HEK293T (cell line): ENCODE measurements around the gene REXO5.

ENCODE experiments used
- CTCF ChIA-PET: fragments of 350-600 bp; formaldehyde crosslinking; extraction: SDS; loops from one replicate; lab custom pipeline; 2021; ENCODE audit warnings: antibody characterized with exemption, inconsistent platforms; lab: Yijun Ruan, JAX
- POLR2A ChIA-PET: fragments of 350-600 bp; formaldehyde crosslinking; extraction: SDS; loops from one replicate; lab custom pipeline; 2020; ENCODE audit warnings: antibody characterized with exemption, inconsistent platforms; lab: Yijun Ruan, JAX
- DNase-seq: peaks from one replicate; pipeline ENCODE4 v3.0.0; 2012; ENCODE audit warnings: mixed read lengths; ENCODE audit errors: extremely low spot score
- ARNT ChIP-seq: fragments of 450-650 bp; IDR thresholded peaks from 2 replicates; pipeline ENCODE4 v1.6.1; 2017; ENCODE audit warnings: mild to moderate bottlenecking
- BHLHE40 ChIP-seq: fragments of 450-650 bp; IDR thresholded peaks from 2 replicates; pipeline ENCODE4 v1.6.1; 2016; ENCODE audit warnings: mild to moderate bottlenecking, moderate library complexity, borderline replicate concordance
- CTBP1 ChIP-seq: fragments of 450-650 bp; IDR thresholded peaks from 2 replicates; pipeline ENCODE4 v1.6.1; 2016; ENCODE audit warnings: borderline replicate concordance
- ELF4 ChIP-seq: fragments of 450-650 bp; IDR thresholded peaks from 2 replicates; pipeline ENCODE4 v1.6.1; 2017; ENCODE audit warnings: antibody characterized with exemption
- FOXA1 ChIP-seq: fragments of 450-650 bp; IDR thresholded peaks from 2 replicates; pipeline ENCODE4 v1.6.1; 2016; ENCODE audit warnings: mild to moderate bottlenecking
- FOXK2 ChIP-seq: fragments of 450-650 bp; IDR thresholded peaks from 2 replicates; pipeline ENCODE4 v1.6.1; 2016; ENCODE audit warnings: mild to moderate bottlenecking
- FOXM1 ChIP-seq: fragments of 450-650 bp; IDR thresholded peaks from 2 replicates; pipeline ENCODE4 v1.6.1; 2017; ENCODE audit warnings: mild to moderate bottlenecking, borderline replicate concordance
- HDGF ChIP-seq: fragments of 450-650 bp; IDR thresholded peaks from 2 replicates; pipeline ENCODE4 v1.6.1; 2017; ENCODE audit warnings: antibody characterized with exemption, borderline replicate concordance
- L3MBTL2 ChIP-seq: fragments of 450-650 bp; conservative IDR thresholded peaks from 2 replicates; pipeline ENCODE4 v1.6.1; 2016; ENCODE audit warnings: mild to moderate bottlenecking
- LEF1 ChIP-seq: fragments of 450-650 bp; IDR thresholded peaks from 2 replicates; pipeline ENCODE4 v1.6.1; 2017; ENCODE audit warnings: mild to moderate bottlenecking, borderline replicate concordance
- NFRKB ChIP-seq: fragments of 450-650 bp; IDR thresholded peaks from 2 replicates; pipeline ENCODE4 v1.6.1; 2016; ENCODE audit warnings: mild to moderate bottlenecking, moderate library complexity
- SP1 ChIP-seq: fragments of 450-650 bp; IDR thresholded peaks from 2 replicates; pipeline ENCODE4 v1.6.1; 2017
- SUZ12 ChIP-seq: fragments of 450-650 bp; IDR thresholded peaks from 2 replicates; pipeline ENCODE4 v1.6.1; 2016; ENCODE audit warnings: mild to moderate bottlenecking
- TARDBP ChIP-seq: fragments of 450-650 bp; IDR thresholded peaks from 2 replicates; pipeline ENCODE4 v1.6.1; 2016
- ZNF384 ChIP-seq: fragments of 450-650 bp; IDR thresholded peaks from 2 replicates; pipeline ENCODE4 v1.6.1; 2016
- TF ChIP-seq, protein P1 (sequence below): fragments of 450-650 bp; IDR thresholded peaks from 2 replicates; pipeline ENCODE4 v1.6.1; 2016

Gene REXO5, protein sequence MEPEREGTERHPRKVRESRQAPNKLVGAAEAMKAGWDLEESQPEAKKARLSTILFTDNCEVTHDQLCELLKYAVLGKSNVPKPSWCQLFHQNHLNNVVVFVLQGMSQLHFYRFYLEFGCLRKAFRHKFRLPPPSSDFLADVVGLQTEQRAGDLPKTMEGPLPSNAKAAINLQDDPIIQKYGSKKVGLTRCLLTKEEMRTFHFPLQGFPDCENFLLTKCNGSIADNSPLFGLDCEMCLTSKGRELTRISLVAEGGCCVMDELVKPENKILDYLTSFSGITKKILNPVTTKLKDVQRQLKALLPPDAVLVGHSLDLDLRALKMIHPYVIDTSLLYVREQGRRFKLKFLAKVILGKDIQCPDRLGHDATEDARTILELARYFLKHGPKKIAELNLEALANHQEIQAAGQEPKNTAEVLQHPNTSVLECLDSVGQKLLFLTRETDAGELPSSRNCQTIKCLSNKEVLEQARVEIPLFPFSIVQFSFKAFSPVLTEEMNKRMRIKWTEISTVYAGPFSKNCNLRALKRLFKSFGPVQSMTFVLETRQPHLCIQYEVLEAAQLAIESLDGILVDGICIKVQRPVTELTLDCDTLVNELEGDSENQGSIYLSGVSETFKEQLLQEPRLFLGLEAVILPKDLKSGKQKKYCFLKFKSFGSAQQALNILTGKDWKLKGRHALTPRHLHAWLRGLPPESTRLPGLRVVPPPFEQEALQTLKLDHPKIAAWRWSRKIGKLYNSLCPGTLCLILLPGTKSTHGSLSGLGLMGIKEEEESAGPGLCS

DNA sequence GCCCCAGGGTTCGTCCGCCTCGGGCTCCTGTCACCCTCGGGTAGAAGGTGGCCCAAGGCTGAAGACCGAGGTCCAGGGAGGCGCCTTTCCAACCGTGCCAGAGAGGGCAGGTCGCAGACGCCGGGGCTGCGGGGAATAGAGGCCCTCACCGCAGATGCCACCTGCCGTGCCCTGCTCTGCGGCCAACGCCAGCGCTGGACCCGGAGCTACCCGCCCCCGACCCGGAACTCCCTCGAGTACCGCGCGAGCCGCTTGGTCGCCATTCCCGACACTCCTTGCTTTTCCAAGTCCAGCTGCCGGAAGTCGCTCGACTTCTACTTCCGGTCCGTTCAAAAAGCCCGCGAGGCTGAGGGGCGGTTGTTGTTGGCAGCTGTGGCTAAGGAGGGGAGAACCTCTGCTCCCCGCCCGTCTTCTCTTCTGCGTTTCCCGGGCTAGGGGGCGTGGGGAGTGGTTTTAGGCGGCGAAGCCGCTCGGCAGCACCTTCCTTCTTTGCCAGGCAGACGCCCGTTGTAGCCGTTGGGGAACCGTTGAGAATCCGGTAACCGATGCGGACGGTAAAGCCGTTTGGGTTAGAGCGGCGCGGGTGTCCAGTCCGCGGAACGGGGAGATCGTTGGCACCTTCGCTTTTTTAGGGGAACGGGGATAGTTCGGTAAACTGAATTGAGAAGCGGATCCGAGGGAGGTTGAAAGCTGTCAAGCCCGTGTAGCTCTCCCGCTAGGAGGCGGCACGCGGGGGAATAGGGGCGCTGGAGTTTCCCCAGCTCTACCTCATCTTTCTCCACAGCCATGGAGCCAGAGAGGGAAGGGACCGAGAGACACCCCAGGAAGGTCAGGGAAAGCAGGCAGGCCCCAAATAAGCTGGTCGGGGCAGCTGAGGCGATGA lies at the start of gene REXO5, which contains the start of gene ERI2:
REXO5 (plus strand) TSS at position 360 of the 883 bp plus-strand sequence; CDS start at position 787, 427 bp downstream.
ERI2 (minus strand) TSS at position 305 of the 883 bp plus-strand sequence; CDS start at position 263, 42 bp downstream.
- DNase-seq = peak; percentile 91
- POLR2A ChIA-PET = interaction anchor here (0.6 to 3.6 kb wide), 25 partner anchors 9 to 899 kb away, joined by 3 to 14 read pairs (median 4); partner anchors contain the start of genes DCUN1D3, LYRM1 and THUMPD1
- TF ChIP-seq ELF4 (peak; percentile 75), ZNF384 (no peak), TARDBP (no peak), CTBP1 (no peak), SP1 (no peak), NFRKB (no peak), SUZ12 (no peak), FOXA1 (no peak), LEF1 (no peak), ARNT (no peak), HDGF (no peak), L3MBTL2 (peak; percentile 63), FOXK2 (no peak), BHLHE40 (no peak), FOXM1 (no peak)
- TF ChIP-seq, protein P1, sequence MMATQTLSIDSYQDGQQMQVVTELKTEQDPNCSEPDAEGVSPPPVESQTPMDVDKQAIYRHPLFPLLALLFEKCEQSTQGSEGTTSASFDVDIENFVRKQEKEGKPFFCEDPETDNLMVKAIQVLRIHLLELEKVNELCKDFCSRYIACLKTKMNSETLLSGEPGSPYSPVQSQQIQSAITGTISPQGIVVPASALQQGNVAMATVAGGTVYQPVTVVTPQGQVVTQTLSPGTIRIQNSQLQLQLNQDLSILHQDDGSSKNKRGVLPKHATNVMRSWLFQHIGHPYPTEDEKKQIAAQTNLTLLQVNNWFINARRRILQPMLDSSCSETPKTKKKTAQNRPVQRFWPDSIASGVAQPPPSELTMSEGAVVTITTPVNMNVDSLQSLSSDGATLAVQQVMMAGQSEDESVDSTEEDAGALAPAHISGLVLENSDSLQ = peak; percentile 58
- CTCF ChIA-PET = interaction anchor here (0.6 to 1.3 kb wide), 3 partner anchors 268 to 1042 kb away, joined by 3 to 4 read pairs (median 4); no protein-coding TSS in a partner anchor

GRCh38 chr16:20760346-20760745 lies 46.0 kb upstream of the REXO5 start:
- ChIA-PET CTCF (no interaction called here), POLR2A (no interaction called here)
- TF ChIP-seq FOXA1 = no peak
- TF ChIP-seq ARNT = no peak
- DNase-seq = no peak

DNA sequence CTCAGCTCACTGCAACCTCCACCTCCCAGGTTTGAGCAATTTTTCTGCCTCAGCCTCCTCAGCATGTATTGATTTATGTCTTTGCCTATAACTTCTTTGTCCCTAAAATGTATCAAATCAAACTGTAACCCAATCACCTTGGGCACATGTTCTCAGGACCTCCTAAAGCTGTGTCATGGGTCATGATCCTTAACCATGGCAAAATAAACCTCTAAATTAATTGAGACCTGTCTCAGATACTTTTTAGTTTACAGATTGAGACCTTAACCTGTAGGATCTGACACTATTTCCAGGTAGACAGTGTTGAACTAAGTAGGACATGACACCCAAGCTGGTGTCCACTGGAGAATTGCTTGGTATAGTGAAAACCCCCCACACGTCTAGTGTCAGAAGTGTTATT lies 45.2 kb upstream of the REXO5 start:
- ChIA-PET POLR2A (no interaction called here), CTCF (no interaction called here)
- no peak for DNase-seq
- no peak for TF ChIP-seq ARNT
- no peak for TF ChIP-seq SP1
- TF ChIP-seq, protein P1 = no peak
- no peak for TF ChIP-seq HDGF
- TF ChIP-seq NFRKB = no peak
- no peak for TF ChIP-seq BHLHE40
- TF ChIP-seq ZNF384 = no peak
- TF ChIP-seq FOXA1 = no peak
- TF ChIP-seq ELF4 = no peak

DNA sequence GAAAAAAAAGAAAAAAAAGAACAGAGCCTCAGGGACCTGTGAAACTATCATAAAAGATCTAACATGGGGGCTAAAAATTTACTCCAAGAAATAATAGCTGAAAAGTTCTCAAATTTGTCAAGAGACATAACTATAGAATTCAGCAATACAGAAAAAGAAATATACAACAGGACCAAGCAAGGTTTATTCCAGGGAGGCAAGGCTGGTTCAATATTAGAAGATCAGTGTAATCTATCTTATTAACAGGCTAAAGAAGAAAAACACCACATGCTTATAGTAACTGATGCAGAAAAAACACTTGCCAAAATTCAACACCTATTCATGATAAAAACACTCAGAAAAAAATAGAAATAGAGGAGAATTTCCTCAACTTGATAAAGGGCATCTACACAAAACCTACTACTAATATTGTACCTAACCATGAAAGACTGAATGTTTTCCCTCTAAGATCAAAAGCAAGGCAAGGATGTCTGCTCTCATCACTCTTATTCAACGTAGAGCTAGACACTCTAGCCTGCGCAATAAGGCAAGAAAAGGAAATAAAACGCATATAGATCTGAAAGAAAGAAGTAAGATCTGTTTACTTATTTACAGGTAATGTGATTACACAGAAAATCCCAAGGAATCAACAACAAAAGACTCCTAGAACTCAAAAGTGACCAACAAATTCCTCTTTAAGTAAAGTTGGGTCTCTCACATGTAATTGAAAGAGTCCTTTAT lies 43.8 kb upstream of the REXO5 start:
- ChIA-PET POLR2A (no interaction called here), CTCF (interaction anchor here (0.8 kb wide), 1 partner anchor 22 kb away, joined by 4 read pairs; no protein-coding TSS in a partner anchor)

More for the DNA sequence above, 43.8 kb upstream of the REXO5 start:
- no peak for TF ChIP-seq TARDBP
- TF ChIP-seq LEF1 = no peak
- no peak for TF ChIP-seq HDGF
- no peak for TF ChIP-seq FOXK2
- no peak for TF ChIP-seq SP1
- TF ChIP-seq, protein P1 = no peak
- TF ChIP-seq ELF4 = no peak
- TF ChIP-seq ARNT = no peak
- TF ChIP-seq CTBP1 = no peak
- TF ChIP-seq L3MBTL2 = no peak
- no peak for TF ChIP-seq SUZ12
- no peak for TF ChIP-seq NFRKB
- no peak for TF ChIP-seq ZNF384
- no peak for TF ChIP-seq FOXM1
- no peak for TF ChIP-seq BHLHE40
- no peak for TF ChIP-seq FOXA1
- DNase-seq = no peak
